ENCODE measurements around the gene CDKL1.

- TF ChIP-seq POU2F2 (IDR thresholded peaks at IDR 0.05; ENCODE audit: low read depth, low read length) (no peak), POLR2A (IDR thresholded peaks at IDR 0.05; ENCODE audit: low read depth, low read length) (no peak), POLR2AphosphoS5 (IDR thresholded peaks at IDR 0.05; ENCODE audit: low read depth, low read length) (no peak), TAF1 (IDR thresholded peaks at IDR 0.05; ENCODE audit: low read depth, low read length) (no peak), SPI1 (IDR thresholded peaks at IDR 0.05; ENCODE audit: low read depth, low read length) (no peak)
Measured at GRCh38 chr14:50335989-50336824, 60.5 kb downstream of the CDKL1 start.

All from GM12891 (cell line).